IMR-90 (cell line): ENCODE measurements around the gene FRY. TPM values are rescaled to one million over a fixed set of nuclear protein-coding genes. Genes with fewer than 3 reads are reported as not detected.

Experiments used
- ATAC-seq: fragments of 200-7000 bp; cut with Tn5 transposase; 2 replicates; pipeline ENCODE4 v1.9.1; 2020; ENCODE audit warnings: low read depth, mild to moderate bottlenecking, moderate library complexity
- BruUV-seq: library from RNA; stranded (reverse); fragments of 400-500 nt; replicated peaks from 2 replicates; lab custom pipeline; 2021; lab: Mats Ljungman, UMichigan
- CTCF ChIA-PET: fragments of 300-600 bp; formaldehyde crosslinking; extraction: SDS; loops from one replicate; lab custom pipeline; 2021; ENCODE audit warnings: antibody characterized with exemption; lab: Yijun Ruan, JAX
- POLR2A ChIA-PET: fragments of 300-600 bp; sonication (Branson Sonifier 250); formaldehyde crosslinking; loops from one replicate; lab custom pipeline; 2022; ENCODE audit warnings: antibody characterized with exemption; ENCODE audit not compliant: unreplicated experiment; lab: Charles Lee
- DNase-seq: peaks from one replicate; pipeline ENCODE4 v3.0.0; 2013
- H2AFZ ChIP-seq: replicated peaks from 2 replicates; pipeline ENCODE3; 2013; ENCODE audit warnings: low read length, mild to moderate bottlenecking; ENCODE audit not compliant: poor library complexity
- H2AK5ac ChIP-seq: 2 replicates; pipeline ENCODE4 v1.6.1; 2013; ENCODE audit warnings: low read depth, low read length, inconsistent platforms
- H2AK9ac ChIP-seq: replicated peaks from 2 replicates; pipeline ENCODE3; 2013; ENCODE audit warnings: mild to moderate bottlenecking, low read depth, low read length, moderate library complexity; ENCODE audit not compliant: poor library complexity
- H2BK120ac ChIP-seq: 2 replicates; pipeline ENCODE4 v1.6.1; 2013; ENCODE audit warnings: low read depth, low read length, inconsistent platforms
- H2BK15ac ChIP-seq: 3 replicates; pipeline ENCODE4 v1.6.1; 2013; ENCODE audit warnings: low read depth, low read length, inconsistent platforms
- H2BK20ac ChIP-seq: 2 replicates; pipeline ENCODE4 v1.6.1; 2013; ENCODE audit warnings: low read depth, mild to moderate bottlenecking, inconsistent platforms, low read length, moderate library complexity
- H2BK5ac ChIP-seq: 2 replicates; pipeline ENCODE4 v1.6.1; 2013; ENCODE audit warnings: mild to moderate bottlenecking, low read depth, low read length, inconsistent platforms; ENCODE audit not compliant: poor library complexity, severe bottlenecking
- H3K14ac ChIP-seq: replicated peaks from 2 replicates; pipeline ENCODE4 v1.6.1; 2013; ENCODE audit warnings: low read depth, low read length, inconsistent platforms
- H3K18ac ChIP-seq: 2 replicates; pipeline ENCODE4 v1.6.1; 2013; ENCODE audit warnings: low read depth, low read length, control low read depth
- H3K23ac ChIP-seq: 2 replicates; pipeline ENCODE4 v1.6.1; 2013; ENCODE audit warnings: low read depth, low read length, inconsistent platforms
- H3K27ac ChIP-seq: 2 replicates; pipeline ENCODE4 v1.5.1; 2013; ENCODE audit warnings: mild to moderate bottlenecking, control low read depth, low read length; ENCODE audit not compliant: insufficient read depth
- H3K27me3 ChIP-seq: 2 replicates; pipeline ENCODE4 v1.6.1; 2013; ENCODE audit warnings: low read length; ENCODE audit not compliant: control insufficient read depth, insufficient read depth
- H3K36me3 ChIP-seq: 2 replicates; pipeline ENCODE4 v1.6.1; 2013; ENCODE audit warnings: low read length, mixed read lengths; ENCODE audit not compliant: control insufficient read depth, insufficient read depth
- H3K4ac ChIP-seq: 2 replicates; pipeline ENCODE4 v1.6.1; 2013; ENCODE audit warnings: low read depth, low read length, inconsistent platforms
- H3K4me1 ChIP-seq: 2 replicates; pipeline ENCODE4 v1.6.1; 2013; ENCODE audit warnings: low read length, mixed read lengths; ENCODE audit not compliant: control insufficient read depth, insufficient read depth
- H3K4me2 ChIP-seq: 2 replicates; pipeline ENCODE4 v1.6.1; 2013; ENCODE audit warnings: low read depth, mild to moderate bottlenecking, control low read depth, low read length, moderate library complexity
- H3K4me3 ChIP-seq: 2 replicates; pipeline ENCODE4 v1.5.1; 2013; ENCODE audit warnings: low read depth, mild to moderate bottlenecking, control low read depth, low read length, moderate library complexity; ENCODE audit not compliant: insufficient read depth
- H3K56ac ChIP-seq: 2 replicates; pipeline ENCODE4 v1.6.1; 2013; ENCODE audit warnings: low read length, inconsistent platforms; ENCODE audit not compliant: insufficient read depth; ENCODE audit errors: extremely low read depth
- H3K79me1 ChIP-seq, 2 experiments: 2 replicates each; pipeline ENCODE4 v1.6.1; 2013; ENCODE audit warnings: low read length in 2 of 2, inconsistent platforms in 1 of 2, low read depth in 1 of 2
- H3K9ac ChIP-seq: 2 replicates; pipeline ENCODE4 v1.6.1; 2013; ENCODE audit warnings: low read depth, low read length, control low read depth
- H3K9me1 ChIP-seq: 2 replicates; pipeline ENCODE4 v1.6.1; 2013; ENCODE audit warnings: low read length, inconsistent platforms; ENCODE audit not compliant: insufficient read depth
- H3K9me3 ChIP-seq: 2 replicates; pipeline ENCODE4 v1.6.1; 2013; ENCODE audit warnings: low read length; ENCODE audit not compliant: control insufficient read depth, insufficient read depth
- H4K20me1 ChIP-seq: 2 replicates; pipeline ENCODE4 v1.6.1; 2013; ENCODE audit warnings: low read length, inconsistent platforms; ENCODE audit not compliant: insufficient read depth
- H4K5ac ChIP-seq: 2 replicates; pipeline ENCODE4 v1.6.1; 2013; ENCODE audit warnings: mild to moderate bottlenecking, low read depth, low read length, control low read depth
- H4K8ac ChIP-seq, 2 experiments: 2 replicates each; pipeline ENCODE4 v1.6.1; 2013; ENCODE audit warnings: low read depth in 2 of 2, low read length in 2 of 2, control low read depth in 1 of 2, inconsistent platforms in 1 of 2
- H4K91ac ChIP-seq: 2 replicates; pipeline ENCODE4 v1.6.1; 2013; ENCODE audit warnings: low read depth, low read length, inconsistent platforms; ENCODE audit not compliant: insufficient read depth
- BHLHE40 ChIP-seq: fragments of 150-350 bp; IDR thresholded peaks from 2 replicates; pipeline ENCODE4 v1.6.1; 2016; ENCODE audit warnings: mild to moderate bottlenecking, low read depth, low read length
- CEBPB ChIP-seq: IDR thresholded peaks from 2 replicates; pipeline ENCODE4 v1.6.1; 2012; ENCODE audit warnings: low read depth, low read length, improper control_type of control experiment
- CHD1 ChIP-seq: IDR thresholded peaks from 2 replicates; pipeline ENCODE4 v1.6.1; 2012; ENCODE audit warnings: low read depth, low read length, improper control_type of control experiment
- CTCF ChIP-seq: conservative IDR thresholded peaks from 2 replicates; pipeline ENCODE4 v1.5.1; 2012; ENCODE audit warnings: mild to moderate bottlenecking, low read depth, low read length, improper control_type of control experiment
- ELK1 ChIP-seq: fragments of 150-350 bp; IDR thresholded peaks from 2 replicates; pipeline ENCODE4 v1.6.1; 2016; ENCODE audit warnings: low read depth, mild to moderate bottlenecking, low read length, moderate library complexity, borderline replicate concordance
- FOS ChIP-seq: fragments of 150-350 bp; IDR thresholded peaks from 2 replicates; pipeline ENCODE4 v1.6.1; 2016; ENCODE audit warnings: low read depth, low read length
- MAFK ChIP-seq: IDR thresholded peaks from 2 replicates; pipeline ENCODE4 v1.6.1; 2012; ENCODE audit warnings: low read depth, low read length, improper control_type of control experiment
- MAZ ChIP-seq: IDR thresholded peaks from 2 replicates; pipeline ENCODE4 v1.6.1; 2012; ENCODE audit warnings: low read depth, mild to moderate bottlenecking, low read length, improper control_type of control experiment, moderate library complexity, borderline replicate concordance
- MXI1 ChIP-seq: IDR thresholded peaks from 2 replicates; pipeline ENCODE4 v1.6.1; 2012; ENCODE audit warnings: low read depth, mild to moderate bottlenecking, low read length, moderate library complexity, borderline replicate concordance
- NFE2L2 ChIP-seq: fragments of 150-350 bp; IDR thresholded peaks from 2 replicates; pipeline ENCODE4 v1.6.1; 2016; ENCODE audit warnings: low read depth, mild to moderate bottlenecking, low read length
- POLR2A ChIP-seq: IDR thresholded peaks from 2 replicates; pipeline ENCODE4 v1.6.1; 2012; ENCODE audit warnings: mild to moderate bottlenecking, low read depth, low read length
- RAD21 ChIP-seq: IDR thresholded peaks from 2 replicates; pipeline ENCODE4 v1.6.1; 2012; ENCODE audit warnings: low read length, improper control_type of control experiment
- RCOR1 ChIP-seq: IDR thresholded peaks from 2 replicates; pipeline ENCODE4 v1.6.1; 2012; ENCODE audit warnings: mild to moderate bottlenecking, low read length, improper control_type of control experiment; ENCODE audit not compliant: insufficient replicate concordance
- RFX5 ChIP-seq: IDR thresholded peaks from 2 replicates; pipeline ENCODE4 v1.8.0; 2012; ENCODE audit warnings: low read depth, mild to moderate bottlenecking, low read length, moderate library complexity
- SMC3 ChIP-seq: fragments of 150-350 bp; IDR thresholded peaks from 2 replicates; pipeline ENCODE4 v1.6.1; 2016; ENCODE audit warnings: low read depth, mild to moderate bottlenecking, antibody characterized with exemption, low read length, moderate library complexity
- USF2 ChIP-seq: fragments of 150-350 bp; IDR thresholded peaks from 2 replicates; pipeline ENCODE4 v1.6.1; 2017; ENCODE audit warnings: mild to moderate bottlenecking, antibody characterized with exemption, low read length, low read depth
- WGBS, 2 experiments: methylation state at CpG; one replicate each; pipeline versions ENCODE4 v1.1.5 to v1.1.7; 2013; ENCODE audit warnings: missing lambda C conversion rate in 2 of 2; ENCODE audit not compliant: insufficient read length in 1 of 2; ENCODE audit errors: extremely low coverage in 2 of 2; 5-methylcytosine and 5-hydroxymethylcytosine counted together
- dilution Hi-C: fragments of 300-500 bp; cut with HindIII; formaldehyde crosslinking; loops from one replicate; pipeline ENCODE4 v1.14.3; 2018; ENCODE audit warnings: low sequenced_read_pairs; ENCODE audit not compliant: unreplicated experiment
- in situ Hi-C: fragments of 300-500 bp; cut with MboI; formaldehyde crosslinking; loops from 3 replicates; pipeline ENCODE4 v1.14.3; 2019; ENCODE audit warnings: low sequenced_read_pairs, inconsistent platforms, mixed read lengths
- intact Hi-C: fragments of 100-400 bp; cut with micrococcal nuclease; formaldehyde crosslinking; loops from 2 replicates; pipeline ENCODE4 v1.10.0; 2022
- polyA plus RNA-seq, 3 experiments: library from polyadenylated mRNA; depleted of rRNA; stranded (reverse); fragments of >200 nt; gene quantifications; 2 replicates each; pipeline ENCODE4 v1.2.3, GENCODE V29; 2012; ENCODE audit warnings: low replicate concordance in 1 of 3
- total RNA-seq: library from RNA; depleted of rRNA; stranded (reverse); fragments of >200 nt; gene quantifications from 2 replicates; pipeline ENCODE4 v1.2.3, GENCODE V29; 2012

FRY gene
- total and polyA plus RNA-seq, 2 of the 4 experiments (the other 2 are of a cell fraction), result 3.0 to 4.8 TPM

GRCh38 chr13:32191452-32191998 lies 160.0 kb downstream of the FRY start:
- intact Hi-C loops, result no loop called here
- WGBS, 2 experiments, result no CpG with 5 or more reads among the region's 2 CpGs
- BruUV-seq, result no TSS peak

More at GRCh38 chr13:32191452-32191998, 160.0 kb downstream of the FRY start:
- ATAC-seq (no peak), DNase-seq (no peak)
- Histone ChIP-seq H3K4me1 (no peaks in the 10 kb centered on the region), H4K8ac (no peak overlapping the region), H3K27me3 (no peaks in the 10 kb centered on the region), H3K4me3 (no peak overlapping the region), H3K9ac (no peak overlapping the region), H3K36me3 (peaks cover 6% of the 10 kb centered on the region; the same call in 1 of the 2 replicates), H2AK9ac (no peak overlapping the region), H3K27ac (no peak overlapping the region), H2BK120ac (no peak overlapping the region), H3K79me1 (no peaks in the 10 kb centered on the region), H2BK20ac (no peak overlapping the region), H2AK5ac (no peak overlapping the region), H2AFZ (no peak overlapping the region), H3K9me3 (no peaks in the 10 kb centered on the region), H2BK5ac (no peak overlapping the region), H3K4ac (no peak overlapping the region), H3K56ac (no peak overlapping the region), H2BK15ac (no peak overlapping the region), H4K20me1 (no peaks in the 10 kb centered on the region), H3K18ac (no peak overlapping the region), H4K91ac (no peak overlapping the region), H3K4me2 (no peak overlapping the region), H3K23ac (no peak overlapping the region), H3K9me1 (no peaks in the 10 kb centered on the region), H3K14ac (no peak overlapping the region), H4K5ac (no peak overlapping the region)
- in situ Hi-C loops, result no loop called here
- TF ChIP-seq MAFK (no peak), POLR2A (no peak), ELK1 (no peak), CEBPB (no peak), CTCF (no peak), MAZ (no peak), RCOR1 (no peak), BHLHE40 (no peak), RFX5 (no peak), RAD21 (no peak), SMC3 (no peak), USF2 (no peak), MXI1 (no peak), FOS (no peak), NFE2L2 (no peak), CHD1 (no peak)
- ChIA-PET POLR2A (interaction anchor here (0.6 kb wide), 1 partner anchor 238 kb away, joined by 4 read pairs; no protein-coding TSS in a partner anchor), CTCF (no interaction called here)
- dilution Hi-C loops, result no loop called here
